ENCODE results near the gene FOXP1. TPM values are rescaled to one million over a fixed set of nuclear protein-coding genes. Genes with fewer than 3 reads are reported as not detected.
"Not testable (repeated sequence)": the region's sequence is repeated elsewhere in the genome, so short reads cannot be mapped to it uniquely, and the experiment has no call there.

The FOXP1 gene
- total RNA-seq, 4 donors from 2014 or later, result 103 to 173 (median 140) TPM

- Histone ChIP-seq H3K4me1 (peaks cover 0 to 16% (median 0%) of the 10 kb centered on the region in 4 donors), H3K27me3 (no peaks in the 10 kb centered on the region)
- DNase-seq, result no peak
These were observed 50.7 kb downstream of the FOXP1 start for GRCh38 chr3:71532639-71533395.

DNA sequence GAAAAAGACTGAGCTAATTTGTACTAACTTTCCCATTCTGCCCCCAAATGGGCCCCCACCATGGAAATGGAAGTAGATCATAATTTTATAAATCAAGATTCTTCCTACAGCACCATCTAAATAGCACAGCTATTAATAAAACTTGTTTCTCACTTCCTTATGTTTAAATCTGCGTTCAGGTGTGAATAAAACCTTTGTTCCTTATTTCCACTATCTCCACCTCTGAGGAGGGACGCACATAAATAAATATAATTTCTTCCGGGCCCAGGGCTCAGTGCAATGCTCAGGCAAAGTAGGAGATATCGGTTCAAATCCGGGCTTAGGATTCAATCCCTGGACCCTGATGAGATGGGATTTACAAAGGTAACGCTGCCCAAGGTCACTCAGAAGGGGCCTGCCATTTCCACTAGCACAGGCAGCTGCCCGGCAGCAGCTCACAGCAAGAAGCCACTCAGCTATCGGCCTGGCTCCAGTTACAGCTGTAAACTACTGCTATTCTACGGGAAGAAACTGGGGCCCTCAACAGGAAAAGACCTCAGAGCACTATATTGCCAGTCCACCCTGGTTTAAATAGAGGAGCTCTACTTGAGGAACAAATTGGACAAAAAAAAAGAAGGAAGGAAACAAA lies 52.5 kb downstream of the FOXP1 start:
- Histone ChIP-seq H3K4me1 (peaks cover 0 to 6% (median 0%) of the 10 kb centered on the region in 4 donors), H3K4me3 (no peak overlapping the region), H3K27ac (peak overlapping the region in 1 of 4 donors; percentile 7), H3K36me3 (no peaks in the 10 kb centered on the region), H3K9me3 (no peaks in the 10 kb centered on the region), H3K27me3 (no peaks in the 10 kb centered on the region)
- TF ChIP-seq POLR2A (IDR thresholded peaks at IDR 0.05) (no peak), CTCF (IDR thresholded peaks at IDR 0.05) (no peak)
- no peak for DNase-seq

More at GRCh38 chr3:71532639-71533395, 50.7 kb downstream of the FOXP1 start:
- TF ChIP-seq POLR2A (IDR thresholded peaks at IDR 0.05) (no peak), CTCF (IDR thresholded peaks at IDR 0.05) (no peak)
- H3K27ac ChIP-seq, result peak overlapping the region in 1 of 4 donors; percentile 21
- H3K9me3 ChIP-seq, result no peaks in the 10 kb centered on the region
- no peaks in the 10 kb centered on the region for H3K36me3 ChIP-seq
- H3K4me3 ChIP-seq, result no peak overlapping the region

DNA sequence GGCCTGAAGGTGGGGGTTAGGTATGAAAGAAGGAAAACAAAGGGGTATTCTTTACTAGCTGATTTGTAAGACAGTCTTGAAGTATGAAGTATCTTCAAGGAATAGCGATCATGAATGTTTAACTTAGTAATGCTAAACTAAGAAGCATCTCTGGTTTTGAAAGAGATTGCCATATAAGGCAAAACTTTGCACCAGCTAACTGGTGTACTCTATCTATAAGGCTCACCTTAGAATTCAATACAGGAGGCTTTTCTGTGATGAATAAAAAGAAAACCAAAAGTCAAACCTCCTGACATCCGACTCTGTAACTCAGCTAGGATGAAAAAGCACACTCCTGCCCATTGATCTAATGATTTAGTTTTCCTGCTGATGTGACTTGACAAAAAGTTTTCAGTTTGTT lies 54.7 kb downstream of the FOXP1 start:
- no peaks in the 10 kb centered on the region for H3K27me3 ChIP-seq
- no peaks in the 10 kb centered on the region for H3K36me3 ChIP-seq
- H3K9me3 ChIP-seq, result no peaks in the 10 kb centered on the region
- no peak overlapping the region for H3K4me3 ChIP-seq
- H3K27ac ChIP-seq, result no peak overlapping the region
- peaks cover 0 to 6% (median 0%) of the 10 kb centered on the region in 4 donors for H3K4me1 ChIP-seq
- DNase-seq, result no peak
- TF ChIP-seq POLR2A (IDR thresholded peaks at IDR 0.05) (no peak), CTCF (IDR thresholded peaks at IDR 0.05) (no peak)

DNA sequence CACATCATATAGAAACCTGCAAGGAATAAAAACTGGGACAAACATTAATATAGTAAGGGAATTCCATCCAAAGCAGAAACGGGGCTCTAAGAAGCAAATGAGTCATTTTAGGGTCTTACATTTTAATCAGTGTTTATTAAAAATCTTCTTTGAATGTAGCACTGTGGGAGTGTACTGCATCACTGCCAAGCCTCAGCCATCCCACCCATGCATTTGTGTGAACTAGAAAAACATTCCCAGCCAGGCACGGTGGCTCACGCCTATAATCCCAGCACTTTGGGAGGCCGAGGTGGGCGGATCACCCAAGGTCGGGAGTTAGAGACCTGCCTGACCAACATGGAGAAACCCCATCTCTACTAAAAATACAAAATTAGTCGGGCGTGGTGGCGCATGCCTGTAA lies 57.1 kb downstream of the FOXP1 start:
- not testable (repeated sequence) for H3K9me3 ChIP-seq, H3K36me3 ChIP-seq

GRCh38 chr3:71525391-71525790 lies 58.1 kb downstream of the FOXP1 start:
- no peak for DNase-seq
- H3K9me3 ChIP-seq, result no peaks in the 10 kb centered on the region
- no peaks in the 10 kb centered on the region for H3K4me1 ChIP-seq
- H3K27ac ChIP-seq, result no peak overlapping the region
- H3K36me3 ChIP-seq, result no peaks in the 10 kb centered on the region
- H3K27me3 ChIP-seq, result no peaks in the 10 kb centered on the region
- H3K4me3 ChIP-seq, result no peak overlapping the region
- no peak for TF ChIP-seq POLR2A (IDR thresholded peaks at IDR 0.05)
- TF ChIP-seq CTCF (IDR thresholded peaks at IDR 0.05), result no peak

More for the DNA sequence above, 57.1 kb downstream of the FOXP1 start:
- H3K27me3 ChIP-seq, DNase-seq, H3K4me3 ChIP-seq, H3K27ac ChIP-seq, H3K4me1 ChIP-seq: not testable (repeated sequence)

GRCh38 chr3:71524672-71525071 lies 58.9 kb downstream of the FOXP1 start:
- Histone ChIP-seq H3K4me3 (no peak overlapping the region), H3K27me3 (no peaks in the 10 kb centered on the region), H3K27ac (no peak overlapping the region), H3K4me1 (no peaks in the 10 kb centered on the region), H3K36me3 (no peaks in the 10 kb centered on the region), H3K9me3 (no peaks in the 10 kb centered on the region)
- DNase-seq, result no peak
- no peak for TF ChIP-seq CTCF (IDR thresholded peaks at IDR 0.05)
- TF ChIP-seq POLR2A (IDR thresholded peaks at IDR 0.05), result no peak
